Esophagus muscularis mucosa (tissue), 4 donors: ENCODE data around the gene COX8C. TPM values are rescaled to one million over a fixed set of nuclear protein-coding genes. Genes with fewer than 3 reads are reported as not detected.

ENCODE experiments used
- DNase-seq: peaks from one replicate; pipeline ENCODE4 v3.0.0-alpha.2; 2017; ENCODE audit errors: extremely low spot score
- H3K27ac ChIP-seq, 4 donors: fragments of 200-600 bp; sonication (generic); replicated peaks in 1 of 4; 1 replicate in 3 of 4; 2 replicates in 1 of 4; pipeline ENCODE4 v1.5.1; 2016 to 2019; ENCODE audit warnings: mild to moderate bottlenecking in 1 of 4
- H3K27me3 ChIP-seq, 4 donors: fragments of 200-600 bp; sonication (generic); one replicate each; pipeline versions ENCODE4 v1.5.1 to v1.6.0; 2016 to 2019
- H3K36me3 ChIP-seq, 4 donors: fragments of 200-600 bp; sonication (generic); one replicate each; pipeline ENCODE4 v1.5.1; 2016 to 2019
- H3K4me1 ChIP-seq, 4 donors: fragments of 200-600 bp; sonication (generic); one replicate each; pipeline ENCODE4 v1.5.1; 2016 to 2019
- H3K4me3 ChIP-seq, 4 donors: fragments of 200-600 bp; sonication (generic); 1 replicate in 2 of 4; 2 replicates in 2 of 4; pipeline ENCODE4 v1.5.1; 2016 to 2019; ENCODE audit warnings: mild to moderate bottlenecking in 4 of 4, moderate library complexity in 1 of 4
- H3K9me3 ChIP-seq, 4 donors: fragments of 200-600 bp; sonication (generic); 1 replicate in 3 of 4; 2 replicates in 1 of 4; pipeline ENCODE4 v1.5.1; 2016 to 2019
- EP300 ChIP-seq: sonication (generic); formaldehyde crosslinking; IDR thresholded peaks from one replicate; pipeline ENCODE4 v1.6.1; 2017; ENCODE audit warnings: antibody characterized with exemption
- POLR2A ChIP-seq: fragments of 450-650 bp; IDR thresholded peaks from one replicate; pipeline ENCODE4 v1.6.1; 2017; ENCODE audit warnings: antibody characterized with exemption, moderate library complexity, mild to moderate bottlenecking, low read depth
- POLR2AphosphoS5 ChIP-seq, 2 donors: sonication (generic); formaldehyde crosslinking; IDR thresholded peaks; one replicate each; pipeline ENCODE4 v1.6.1; 2017; ENCODE audit warnings: antibody characterized with exemption in 2 of 2
- WGBS: methylation state at CpG from one replicate; pipeline ENCODE4 v1.1.5; 2018; 5-methylcytosine and 5-hydroxymethylcytosine counted together
- intact Hi-C: fragments of 100-400 bp; cut with DNase I; formaldehyde crosslinking; loops from one replicate; pipeline ENCODE4 v1.15.1; 2023
- total RNA-seq, 4 donors: library from RNA; depleted of rRNA; stranded (reverse); fragments of >200 nt; gene quantifications; one replicate each; pipeline versions ENCODE4 v1.1.0 to v1.2.1, GENCODE V29; 2016
- TF ChIP-seq, protein P1 (sequence below), 3 experiments: fragments of 200-600 bp in 2 of 3; fragments of 450-650 bp in 1 of 3; sonication (generic) in 2 of 3; IDR thresholded peaks; one replicate each; pipeline ENCODE4 v1.5.1; 2017 to 2019; ENCODE audit warnings: antibody characterized with exemption in 3 of 3, mild to moderate bottlenecking in 2 of 3, moderate library complexity in 1 of 3

COX8C gene
- total RNA-seq, 4 donors from 2014 or later = not detected

- TF ChIP-seq POLR2A = no peak
- TF ChIP-seq, protein P1, sequence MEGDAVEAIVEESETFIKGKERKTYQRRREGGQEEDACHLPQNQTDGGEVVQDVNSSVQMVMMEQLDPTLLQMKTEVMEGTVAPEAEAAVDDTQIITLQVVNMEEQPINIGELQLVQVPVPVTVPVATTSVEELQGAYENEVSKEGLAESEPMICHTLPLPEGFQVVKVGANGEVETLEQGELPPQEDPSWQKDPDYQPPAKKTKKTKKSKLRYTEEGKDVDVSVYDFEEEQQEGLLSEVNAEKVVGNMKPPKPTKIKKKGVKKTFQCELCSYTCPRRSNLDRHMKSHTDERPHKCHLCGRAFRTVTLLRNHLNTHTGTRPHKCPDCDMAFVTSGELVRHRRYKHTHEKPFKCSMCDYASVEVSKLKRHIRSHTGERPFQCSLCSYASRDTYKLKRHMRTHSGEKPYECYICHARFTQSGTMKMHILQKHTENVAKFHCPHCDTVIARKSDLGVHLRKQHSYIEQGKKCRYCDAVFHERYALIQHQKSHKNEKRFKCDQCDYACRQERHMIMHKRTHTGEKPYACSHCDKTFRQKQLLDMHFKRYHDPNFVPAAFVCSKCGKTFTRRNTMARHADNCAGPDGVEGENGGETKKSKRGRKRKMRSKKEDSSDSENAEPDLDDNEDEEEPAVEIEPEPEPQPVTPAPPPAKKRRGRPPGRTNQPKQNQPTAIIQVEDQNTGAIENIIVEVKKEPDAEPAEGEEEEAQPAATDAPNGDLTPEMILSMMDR (IDR thresholded peaks at IDR 0.05) = no peak
- no peak for TF ChIP-seq EP300
- no peak for TF ChIP-seq POLR2AphosphoS5 (IDR thresholded peaks at IDR 0.05)
- 97% methylated on average over 7 of the region's 7 CpGs for WGBS
- intact Hi-C loops = no loop called here
Measured at GRCh38 chr14:93337884-93338283, 9.1 kb upstream of the COX8C start.

DNA sequence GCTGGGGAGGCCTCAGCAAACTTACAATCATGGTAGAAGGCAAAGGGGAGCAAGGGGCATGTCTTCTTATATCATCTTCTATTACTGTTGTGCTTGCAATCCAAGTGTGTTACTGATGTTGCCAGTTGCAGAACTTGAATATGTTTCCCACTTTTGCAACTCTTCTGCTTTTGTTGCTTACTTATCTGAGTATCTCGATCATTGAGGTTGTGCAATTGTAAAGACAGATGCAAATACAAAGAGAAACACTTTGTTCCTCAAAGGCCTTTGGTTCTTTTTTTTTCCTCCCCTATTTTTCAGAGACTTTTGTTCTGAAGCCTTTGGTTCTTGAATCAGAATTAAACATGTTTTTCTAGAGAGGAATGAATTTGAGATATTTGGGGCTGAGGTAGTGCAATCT, 3.7 kb upstream of the COX8C start:
- no peak for DNase-seq
- no peak for TF ChIP-seq POLR2A
- TF ChIP-seq, protein P1 (IDR thresholded peaks at IDR 0.05) = no peak
- TF ChIP-seq EP300 = no peak
- TF ChIP-seq POLR2AphosphoS5 (IDR thresholded peaks at IDR 0.05) = no peak
- Histone ChIP-seq H3K4me3 (no peak overlapping the region), H3K4me1 (no peaks in the 10 kb centered on the region), H3K36me3 (no peaks in the 10 kb centered on the region), H3K27me3 (no peaks in the 10 kb centered on the region), H3K27ac (no peak overlapping the region), H3K9me3 (no peaks in the 10 kb centered on the region)
- WGBS = 57% methylated on average over 1 of the region's 1 CpG
- intact Hi-C loops = no loop called here

More at GRCh38 chr14:93337884-93338283, 9.1 kb upstream of the COX8C start:
- H3K4me3 ChIP-seq = no peak overlapping the region
- no peaks in the 10 kb centered on the region for H3K9me3 ChIP-seq
- DNase-seq = no peak
- no peaks in the 10 kb centered on the region for H3K36me3 ChIP-seq
- H3K27me3 ChIP-seq = no peaks in the 10 kb centered on the region
- H3K27ac ChIP-seq = no peak overlapping the region
- H3K4me1 ChIP-seq = peaks cover 8 to 10% (median 9%) of the 10 kb centered on the region in 4 donors

GRCh38 chr14:93343797-93344196, 3.2 kb upstream of the COX8C start:
- no peak for DNase-seq
- Histone ChIP-seq H3K4me3 (no peak overlapping the region), H3K4me1 (no peaks in the 10 kb centered on the region), H3K36me3 (no peaks in the 10 kb centered on the region), H3K27ac (no peak overlapping the region), H3K27me3 (no peaks in the 10 kb centered on the region), H3K9me3 (no peaks in the 10 kb centered on the region)
- no peak for TF ChIP-seq POLR2A
- TF ChIP-seq POLR2AphosphoS5 (IDR thresholded peaks at IDR 0.05) = no peak
- TF ChIP-seq EP300 = no peak
- TF ChIP-seq, protein P1 (IDR thresholded peaks at IDR 0.05) = no peak
- WGBS = 76% methylated on average over 2 of the region's 2 CpGs
- intact Hi-C loops = no loop called here

DNA sequence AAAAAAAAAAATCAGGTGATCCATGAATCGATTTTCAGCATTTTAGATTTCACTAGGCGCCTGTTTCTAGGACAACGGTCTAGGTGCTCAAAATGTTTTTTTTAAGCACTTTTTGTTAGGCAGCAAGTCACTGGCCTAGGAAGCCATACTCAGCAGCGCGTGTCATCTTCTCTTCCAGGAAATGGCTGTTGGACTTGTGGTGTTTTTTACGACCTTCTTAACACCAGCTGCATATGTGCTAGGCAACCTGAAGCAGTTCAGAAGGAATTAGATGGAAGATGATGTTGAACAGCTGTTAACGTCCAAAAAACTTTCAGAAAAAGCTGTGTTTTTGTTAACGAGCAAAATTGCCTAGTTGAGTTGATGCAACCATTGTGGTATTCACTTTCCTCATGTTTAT, 868 bp downstream of the COX8C start:
- intact Hi-C loops = no loop called here
- H3K4me1 ChIP-seq = no peaks in the 10 kb centered on the region

More for the DNA sequence above, 868 bp downstream of the COX8C start:
- H3K9me3 ChIP-seq = no peaks in the 10 kb centered on the region
- TF ChIP-seq EP300 (no peak), POLR2AphosphoS5 (IDR thresholded peaks at IDR 0.05) (no peak), POLR2A (no peak)
- TF ChIP-seq, protein P1 (IDR thresholded peaks at IDR 0.05) = no peak
- no peak for DNase-seq
- no peak overlapping the region for H3K27ac ChIP-seq
- 83% methylated on average over 8 of the region's 8 CpGs for whole genome bisulfite sequencing
- no peak overlapping the region for H3K4me3 ChIP-seq
- H3K27me3 ChIP-seq = no peaks in the 10 kb centered on the region
- no peaks in the 10 kb centered on the region for H3K36me3 ChIP-seq
